MM.1S (cell line): ENCODE measurements around the gene SLC6A19.

Source experiments
- DNase-seq: peaks from one replicate; pipeline ENCODE4 v3.0.0-alpha.2; 2015
- H2AFZ ChIP-seq: fragments of 300-600 bp; sonication (generic); 2 replicates; pipeline ENCODE4 v1.6.0; 2016; ENCODE audit warnings: antibody characterized with exemption, low read length
- H3F3A ChIP-seq: fragments of 300-600 bp; sonication (generic); 2 replicates; pipeline ENCODE4 v1.6.1; 2016; ENCODE audit warnings: mild to moderate bottlenecking, antibody characterized with exemption, low read length, moderate library complexity, mixed read lengths; ENCODE audit not compliant: insufficient read depth
- H3K27ac ChIP-seq: fragments of 300-600 bp; sonication (generic); 2 replicates; pipeline ENCODE4 v1.5.1; 2016; ENCODE audit warnings: mild to moderate bottlenecking, low read length
- H3K27me3 ChIP-seq: fragments of 300-600 bp; sonication (generic); replicated peaks from 2 replicates; pipeline ENCODE4 v1.6.0; 2016; ENCODE audit warnings: low read length; ENCODE audit not compliant: insufficient read depth
- H3K36me3 ChIP-seq: fragments of 300-600 bp; sonication (generic); replicated peaks from 2 replicates; pipeline ENCODE4 v1.6.1; 2016; ENCODE audit warnings: mild to moderate bottlenecking, low read length, mixed read lengths; ENCODE audit not compliant: insufficient read depth
- H3K4me1 ChIP-seq: fragments of 300-600 bp; sonication (generic); 2 replicates; pipeline ENCODE4 v1.6.1; 2016; ENCODE audit warnings: low read length, mixed read lengths
- H3K4me2 ChIP-seq: fragments of 300-600 bp; sonication (generic); 2 replicates; pipeline ENCODE4 v1.6.0; 2016; ENCODE audit warnings: low read depth, low read length
- H3K4me3 ChIP-seq: fragments of 300-600 bp; sonication (generic); 2 replicates; pipeline ENCODE4 v1.5.1; 2016; ENCODE audit warnings: low read length, mixed read lengths
- H3K79me2 ChIP-seq: fragments of 300-600 bp; sonication (generic); 2 replicates; pipeline ENCODE4 v1.6.1; 2016; ENCODE audit warnings: mixed run types, low read length, mixed read lengths
- H3K9ac ChIP-seq: fragments of 300-600 bp; sonication (generic); 2 replicates; pipeline ENCODE4 v1.6.1; 2016; ENCODE audit warnings: low read length, mixed read lengths
- H3K9me2 ChIP-seq: fragments of 300-600 bp; sonication (generic); replicated peaks from 2 replicates; pipeline ENCODE4 v1.6.1; 2016; ENCODE audit warnings: mild to moderate bottlenecking, low read length, mixed read lengths; ENCODE audit not compliant: insufficient read depth
- H3K9me3 ChIP-seq: fragments of 300-600 bp; sonication (generic); replicated peaks from 2 replicates; pipeline ENCODE4 v1.6.1; 2016; ENCODE audit warnings: mild to moderate bottlenecking, low read length, mixed read lengths; ENCODE audit not compliant: insufficient read depth
- H4K20me1 ChIP-seq: fragments of 300-600 bp; sonication (generic); 2 replicates; pipeline ENCODE4 v1.6.1; 2016; ENCODE audit warnings: mild to moderate bottlenecking, low read length, moderate library complexity, mixed read lengths; ENCODE audit not compliant: insufficient read depth
- EZH2 ChIP-seq: fragments of 300-600 bp; sonication (generic); optimal IDR thresholded peaks from 2 replicates; pipeline ENCODE3; 2017; ENCODE audit warnings: low read depth, mild to moderate bottlenecking, antibody characterized with exemption, low read length, mixed read lengths
- EZH2phosphoT487 ChIP-seq: fragments of 300-600 bp; sonication (generic); IDR thresholded peaks from 2 replicates; pipeline ENCODE4 v1.6.1; 2018; ENCODE audit warnings: antibody characterized with exemption, low read length
- TF ChIP-seq, protein P1 (sequence below): fragments of 300-600 bp; sonication (generic); IDR thresholded peaks from 2 replicates; pipeline ENCODE4 v1.5.1; 2016; ENCODE audit warnings: antibody characterized with exemption, low read length, mixed read lengths

SLC6A19 gene

DNA sequence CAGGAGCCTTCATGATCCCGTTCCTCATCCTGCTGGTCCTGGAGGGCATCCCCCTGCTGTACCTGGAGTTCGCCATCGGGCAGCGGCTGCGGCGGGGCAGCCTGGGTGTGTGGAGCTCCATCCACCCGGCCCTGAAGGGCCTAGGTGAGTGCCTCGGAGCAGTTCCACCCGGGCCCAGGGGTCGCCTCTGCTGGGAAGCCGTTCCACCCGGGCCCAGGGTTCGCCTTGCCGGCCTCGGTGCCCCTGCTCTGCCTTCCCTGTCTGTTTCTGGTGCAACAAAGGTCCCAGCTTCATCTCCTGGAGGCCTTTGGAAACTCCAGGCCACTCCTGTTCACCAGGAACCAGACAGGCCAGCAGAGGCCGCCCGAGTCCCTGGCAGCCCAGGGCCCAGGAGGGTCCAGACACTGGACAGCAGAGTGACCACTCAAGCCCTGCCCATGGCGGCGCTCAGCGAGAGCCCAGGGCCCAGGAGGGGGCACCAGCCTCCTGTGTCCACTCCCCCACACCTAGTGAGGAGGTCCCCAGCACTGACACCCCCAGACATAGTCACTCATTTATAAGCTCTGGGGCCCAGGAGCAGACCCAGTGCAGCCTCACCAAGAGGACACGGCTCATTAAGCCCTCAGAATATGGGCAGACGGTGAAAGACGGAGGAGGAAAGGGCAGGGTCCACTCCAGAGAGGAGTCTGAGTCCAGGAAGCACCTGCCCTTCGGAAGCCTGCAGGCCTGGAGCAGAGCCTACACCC lies 7.5 kb downstream of the SLC6A19 start:
- DNase-seq: no peak
- H3K9ac ChIP-seq: no peak overlapping the region

DNA sequence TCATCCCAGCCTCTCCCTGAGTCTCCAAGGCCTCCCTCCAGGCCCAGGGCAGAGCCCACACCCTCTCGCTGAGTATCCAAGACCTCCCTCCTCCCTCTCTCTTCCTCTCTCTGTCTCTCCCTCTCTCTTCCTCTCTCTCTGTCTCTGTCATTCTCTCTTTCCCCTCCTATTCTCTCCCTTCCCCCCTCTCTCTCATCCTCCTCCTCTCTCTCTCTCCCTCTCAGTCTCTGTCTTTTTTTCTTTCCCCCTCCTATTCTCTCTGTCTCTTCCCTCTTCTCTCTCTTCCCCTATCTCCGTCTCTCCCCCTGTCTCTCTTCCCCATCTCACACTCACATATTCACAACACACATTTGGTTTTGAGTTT lies 8.1 kb downstream of the SLC6A19 start:
- Histone ChIP-seq H3F3A (no peaks in the 10 kb centered on the region), H3K79me2 (no peaks in the 10 kb centered on the region), H3K9me2 (no peaks in the 10 kb centered on the region), H3K4me1 (peaks cover 11% of the 10 kb centered on the region), H3K9ac (no peak overlapping the region), H3K27ac (no peak overlapping the region), H3K36me3 (no peaks in the 10 kb centered on the region), H3K4me3 (no peak overlapping the region), H3K27me3 (no peaks in the 10 kb centered on the region), H3K9me3 (no peaks in the 10 kb centered on the region), H2AFZ (peak overlapping the region; percentile 48; the same call in 1 of the 2 replicates), H4K20me1 (no peaks in the 10 kb centered on the region), H3K4me2 (no peak overlapping the region)
- DNase-seq: no peak
- TF ChIP-seq, protein P1, sequence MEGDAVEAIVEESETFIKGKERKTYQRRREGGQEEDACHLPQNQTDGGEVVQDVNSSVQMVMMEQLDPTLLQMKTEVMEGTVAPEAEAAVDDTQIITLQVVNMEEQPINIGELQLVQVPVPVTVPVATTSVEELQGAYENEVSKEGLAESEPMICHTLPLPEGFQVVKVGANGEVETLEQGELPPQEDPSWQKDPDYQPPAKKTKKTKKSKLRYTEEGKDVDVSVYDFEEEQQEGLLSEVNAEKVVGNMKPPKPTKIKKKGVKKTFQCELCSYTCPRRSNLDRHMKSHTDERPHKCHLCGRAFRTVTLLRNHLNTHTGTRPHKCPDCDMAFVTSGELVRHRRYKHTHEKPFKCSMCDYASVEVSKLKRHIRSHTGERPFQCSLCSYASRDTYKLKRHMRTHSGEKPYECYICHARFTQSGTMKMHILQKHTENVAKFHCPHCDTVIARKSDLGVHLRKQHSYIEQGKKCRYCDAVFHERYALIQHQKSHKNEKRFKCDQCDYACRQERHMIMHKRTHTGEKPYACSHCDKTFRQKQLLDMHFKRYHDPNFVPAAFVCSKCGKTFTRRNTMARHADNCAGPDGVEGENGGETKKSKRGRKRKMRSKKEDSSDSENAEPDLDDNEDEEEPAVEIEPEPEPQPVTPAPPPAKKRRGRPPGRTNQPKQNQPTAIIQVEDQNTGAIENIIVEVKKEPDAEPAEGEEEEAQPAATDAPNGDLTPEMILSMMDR: no peak
- TF ChIP-seq EZH2 (no peak), EZH2phosphoT487 (no peak)

More for the DNA sequence above, 7.5 kb downstream of the SLC6A19 start:
- Histone ChIP-seq H3K4me2 (no peak overlapping the region), H3K9me3 (no peaks in the 10 kb centered on the region), H3K4me1 (peaks cover 11% of the 10 kb centered on the region), H3K9me2 (no peaks in the 10 kb centered on the region), H3K27ac (no peak overlapping the region), H3K4me3 (no peak overlapping the region), H3K79me2 (no peaks in the 10 kb centered on the region), H4K20me1 (no peaks in the 10 kb centered on the region), H3F3A (no peaks in the 10 kb centered on the region), H3K36me3 (no peaks in the 10 kb centered on the region), H2AFZ (peak overlapping the region; percentile 48; the same call in 1 of the 2 replicates), H3K27me3 (no peaks in the 10 kb centered on the region)
- TF ChIP-seq EZH2 (no peak), EZH2phosphoT487 (no peak)
- TF ChIP-seq, protein P1: peak; percentile 59

DNA sequence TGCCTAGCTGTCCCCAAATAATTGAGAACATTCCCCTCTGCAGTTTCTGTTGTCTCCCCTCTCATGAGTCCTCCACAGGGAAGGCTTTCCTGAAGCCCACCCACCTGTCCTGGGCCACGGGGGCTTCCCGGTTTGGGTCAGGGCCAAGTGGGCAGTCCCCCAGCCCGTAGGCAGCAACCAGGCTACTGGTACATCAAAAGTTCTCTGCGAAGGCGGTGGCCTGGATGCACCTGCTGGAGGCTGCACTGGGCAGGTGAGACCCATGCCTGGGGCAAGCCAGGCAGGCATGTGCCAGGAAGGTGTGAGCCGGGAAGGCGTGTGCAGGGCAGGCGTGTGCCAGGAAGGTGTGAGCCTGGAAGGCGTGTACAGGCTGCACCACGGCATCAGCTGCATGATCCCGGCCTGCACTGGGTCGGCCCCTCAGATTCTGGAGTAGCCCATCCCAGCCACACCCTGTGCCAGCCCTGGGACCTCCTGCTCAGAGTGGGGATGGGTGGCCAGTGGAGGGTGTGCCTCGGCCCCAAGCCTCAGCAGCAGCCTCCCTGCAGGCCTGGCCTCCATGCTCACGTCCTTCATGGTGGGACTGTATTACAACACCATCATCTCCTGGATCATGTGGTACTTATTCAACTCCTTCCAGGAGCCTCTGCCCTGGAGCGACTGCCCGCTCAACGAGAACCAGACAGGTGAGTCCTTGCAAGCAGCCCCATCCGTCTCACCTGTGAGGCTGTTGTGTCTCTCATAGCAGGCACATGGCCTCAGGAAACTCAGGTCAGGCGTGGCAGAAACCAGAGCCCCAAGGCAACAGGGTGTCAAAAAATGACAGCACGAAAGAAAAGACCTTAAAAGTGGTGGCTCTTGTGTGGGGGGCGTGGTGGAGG lies 8.7 kb downstream of the SLC6A19 start:
- DNase-seq: no peak
- H3K9ac ChIP-seq: no peak overlapping the region
- H3K9me3 ChIP-seq: no peaks in the 10 kb centered on the region
- H3K4me1 ChIP-seq: peaks cover 11% of the 10 kb centered on the region
- H3K4me3 ChIP-seq: no peak overlapping the region
- no peaks in the 10 kb centered on the region for H3K27me3 ChIP-seq
- no peaks in the 10 kb centered on the region for H3F3A ChIP-seq
- H3K79me2 ChIP-seq: no peaks in the 10 kb centered on the region
- no peaks in the 10 kb centered on the region for H3K36me3 ChIP-seq
- no peaks in the 10 kb centered on the region for H3K9me2 ChIP-seq
- no peak overlapping the region for H3K4me2 ChIP-seq
- TF ChIP-seq EZH2 (no peak), EZH2phosphoT487 (no peak)
- TF ChIP-seq, protein P1: no peak
- H4K20me1 ChIP-seq: no peaks in the 10 kb centered on the region
- no peak overlapping the region for H3K27ac ChIP-seq
- H2AFZ ChIP-seq: peak overlapping the region; percentile 48; the same call in 1 of the 2 replicates
